GM19468 (cell line): ENCODE results near the gene XYLT1.
"Not testable (repeated sequence)": the region's sequence is repeated elsewhere in the genome, so short reads cannot be mapped to it uniquely, and the experiment has no call there.

ENCODE experiments used
- ATAC-seq: cut with Tn5 transposase; IDR thresholded peaks from one replicate; pipeline ENCODE4 v1.9.1; 2021; ENCODE audit warnings: mild to moderate bottlenecking, moderate library complexity, moderate number of reproducible peaks; ENCODE audit not compliant: unreplicated experiment; ENCODE audit errors: extremely low read depth

XYLT1 gene, protein sequence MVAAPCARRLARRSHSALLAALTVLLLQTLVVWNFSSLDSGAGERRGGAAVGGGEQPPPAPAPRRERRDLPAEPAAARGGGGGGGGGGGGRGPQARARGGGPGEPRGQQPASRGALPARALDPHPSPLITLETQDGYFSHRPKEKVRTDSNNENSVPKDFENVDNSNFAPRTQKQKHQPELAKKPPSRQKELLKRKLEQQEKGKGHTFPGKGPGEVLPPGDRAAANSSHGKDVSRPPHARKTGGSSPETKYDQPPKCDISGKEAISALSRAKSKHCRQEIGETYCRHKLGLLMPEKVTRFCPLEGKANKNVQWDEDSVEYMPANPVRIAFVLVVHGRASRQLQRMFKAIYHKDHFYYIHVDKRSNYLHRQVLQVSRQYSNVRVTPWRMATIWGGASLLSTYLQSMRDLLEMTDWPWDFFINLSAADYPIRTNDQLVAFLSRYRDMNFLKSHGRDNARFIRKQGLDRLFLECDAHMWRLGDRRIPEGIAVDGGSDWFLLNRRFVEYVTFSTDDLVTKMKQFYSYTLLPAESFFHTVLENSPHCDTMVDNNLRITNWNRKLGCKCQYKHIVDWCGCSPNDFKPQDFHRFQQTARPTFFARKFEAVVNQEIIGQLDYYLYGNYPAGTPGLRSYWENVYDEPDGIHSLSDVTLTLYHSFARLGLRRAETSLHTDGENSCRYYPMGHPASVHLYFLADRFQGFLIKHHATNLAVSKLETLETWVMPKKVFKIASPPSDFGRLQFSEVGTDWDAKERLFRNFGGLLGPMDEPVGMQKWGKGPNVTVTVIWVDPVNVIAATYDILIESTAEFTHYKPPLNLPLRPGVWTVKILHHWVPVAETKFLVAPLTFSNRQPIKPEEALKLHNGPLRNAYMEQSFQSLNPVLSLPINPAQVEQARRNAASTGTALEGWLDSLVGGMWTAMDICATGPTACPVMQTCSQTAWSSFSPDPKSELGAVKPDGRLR

DNA sequence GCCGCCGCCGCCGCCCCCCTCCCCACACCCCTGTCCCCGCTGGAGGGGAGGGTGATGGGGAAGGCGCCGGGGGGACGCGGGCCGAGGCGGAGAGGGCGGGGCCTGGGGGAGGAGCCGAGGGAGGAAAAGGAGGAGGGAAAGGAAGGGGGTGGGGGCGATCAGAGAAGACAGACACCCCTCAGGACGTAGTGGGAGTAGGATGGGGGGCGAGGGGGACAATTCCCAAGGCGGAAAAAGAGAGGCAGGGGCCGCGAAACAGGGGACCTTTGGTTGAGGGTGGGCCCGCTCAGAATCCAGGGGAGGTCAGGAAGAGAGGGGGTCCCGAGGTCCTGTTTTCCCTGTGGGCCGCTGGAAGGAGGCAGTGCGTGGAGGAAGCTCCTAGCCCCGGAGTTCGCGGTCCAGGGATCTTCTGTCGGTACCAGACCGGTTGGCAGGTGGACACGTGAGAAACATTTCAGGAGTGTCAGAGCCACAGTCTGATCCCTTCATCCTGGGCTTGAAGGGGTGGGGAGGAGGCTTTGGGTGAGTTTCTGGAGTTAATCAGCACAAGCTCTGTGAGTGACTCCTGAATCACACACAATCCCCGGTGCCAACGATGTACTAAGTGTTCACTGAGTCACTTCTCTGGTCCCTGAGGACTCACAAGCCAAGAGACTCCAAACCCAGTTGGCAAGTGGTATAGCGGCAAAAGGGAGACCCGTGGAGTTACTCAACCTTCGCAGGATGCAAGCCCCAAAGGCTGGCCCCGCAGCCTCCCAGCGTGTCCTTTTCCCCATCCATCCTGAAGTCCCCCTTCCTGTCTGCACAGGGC is at the start of gene XYLT1:
TSS of gene XYLT1 (minus strand) at position 53 of the 811 bp plus-strand sequence. CDS start 164 bp downstream, outside the sequence.
- ATAC-seq: no peak

DNA sequence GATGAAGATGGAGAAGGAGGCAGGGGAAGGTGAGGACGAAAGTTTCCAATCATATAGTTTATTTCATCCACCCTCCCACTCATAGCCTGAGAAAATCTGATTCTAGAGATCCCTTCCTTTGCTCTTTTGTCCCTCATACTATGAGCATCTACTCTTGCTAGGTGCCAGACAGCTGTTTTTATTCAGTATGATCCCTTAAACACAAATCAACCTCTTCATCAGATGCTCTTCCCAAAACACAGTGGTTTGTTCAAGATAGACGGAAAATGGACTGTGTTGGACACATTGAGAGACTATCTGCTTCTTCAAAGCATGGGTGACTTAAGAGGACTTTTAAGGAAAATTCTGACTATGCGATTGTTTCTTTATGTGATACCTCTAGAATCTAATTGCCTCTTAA is 49.4 kb upstream of the XYLT1 start:
- no peak for ATAC-seq

DNA sequence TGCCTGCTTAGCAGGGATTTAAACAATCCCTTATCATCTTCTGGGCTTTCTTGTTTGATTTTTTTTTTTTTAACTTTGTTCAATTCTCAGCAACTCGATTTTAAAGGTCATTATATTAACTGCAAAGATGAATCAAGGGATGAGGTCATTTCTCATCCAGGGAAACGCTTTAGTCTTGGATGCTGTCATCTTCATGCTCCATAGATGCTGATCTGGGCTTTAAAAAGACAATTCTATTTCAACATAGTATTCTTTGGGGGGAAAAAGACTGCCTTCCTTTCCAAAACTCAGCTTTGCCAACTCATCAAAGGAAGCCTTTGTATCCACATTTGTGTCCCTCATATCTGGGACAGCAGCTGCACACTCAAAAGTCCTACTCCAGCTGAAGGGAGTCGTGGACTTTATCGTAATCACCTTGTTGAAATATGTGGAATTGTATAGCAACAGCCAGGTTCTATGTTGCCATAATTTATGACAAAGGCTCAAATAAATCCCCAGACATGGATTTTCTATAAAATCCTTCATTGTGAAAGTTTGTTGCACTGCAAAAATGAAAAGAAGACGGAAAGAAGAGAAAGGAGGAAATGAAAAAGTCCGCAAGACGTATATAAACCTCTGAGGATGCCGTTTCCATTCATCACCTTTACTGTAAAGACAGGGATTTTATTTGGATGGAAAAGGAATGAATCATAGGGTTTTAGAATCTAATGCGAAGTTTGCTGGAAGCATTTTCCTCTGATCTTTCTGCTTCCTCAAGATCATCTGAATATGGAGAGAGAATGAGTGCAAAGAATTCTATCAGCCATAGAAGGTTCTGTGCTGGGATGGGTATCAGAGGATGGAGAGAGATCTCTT is 48.6 kb upstream of the XYLT1 start:
- no peak for ATAC-seq

DNA sequence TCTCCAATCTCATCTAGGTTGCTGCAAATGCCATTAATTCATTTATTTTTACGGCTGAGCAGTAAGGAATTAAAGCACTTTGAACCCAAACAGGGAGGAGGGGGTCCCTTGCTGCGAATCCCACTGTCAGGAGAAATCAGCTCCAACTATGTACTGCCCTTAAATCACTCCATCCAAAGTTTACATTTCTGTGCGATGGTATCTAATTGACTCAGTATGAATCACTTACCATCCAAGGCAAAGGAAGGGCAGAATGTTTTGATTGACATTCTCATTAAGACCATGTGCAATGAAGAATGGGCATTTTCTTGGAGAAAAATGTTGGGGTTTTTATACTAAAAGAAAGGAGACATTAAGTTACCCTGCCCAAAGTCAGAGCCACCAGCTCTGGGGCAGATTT is 47.7 kb upstream of the XYLT1 start:
- no peak for ATAC-seq

DNA sequence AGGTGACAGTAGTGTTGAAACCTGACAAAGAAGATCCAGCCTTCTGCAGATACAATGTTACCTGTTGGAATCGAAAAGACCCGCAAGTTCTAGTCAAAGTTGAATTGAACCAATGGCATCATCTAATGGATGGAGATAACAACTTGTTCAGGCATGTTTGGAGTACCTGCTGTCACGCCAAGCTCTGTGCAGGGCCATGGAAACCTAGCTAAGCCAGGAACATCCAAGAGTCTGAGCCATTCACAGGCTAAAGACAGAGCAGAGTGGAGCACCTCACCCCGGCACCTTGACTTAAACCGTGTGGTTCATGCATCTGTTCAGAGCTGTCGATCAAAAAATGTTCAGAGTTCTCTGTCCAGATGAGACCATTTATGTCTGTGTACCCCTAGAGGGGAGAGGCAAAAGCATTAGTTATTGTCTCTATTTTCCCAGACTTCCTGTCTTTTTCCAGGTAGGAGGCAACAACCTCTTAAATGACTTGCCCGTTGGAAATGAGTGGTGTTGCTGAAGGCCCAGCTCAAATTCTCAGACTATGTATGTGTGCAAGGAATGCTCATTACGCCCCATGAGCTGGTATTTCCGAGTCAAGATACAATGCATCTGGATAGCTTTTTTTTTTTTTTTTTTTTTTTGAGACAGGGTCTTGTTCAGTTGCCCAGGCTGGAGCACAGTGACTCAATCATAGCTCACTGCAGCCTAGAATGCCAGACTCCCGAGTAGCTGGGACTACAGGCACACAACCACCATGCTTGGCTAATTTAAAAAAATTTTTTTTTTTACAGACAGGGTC is 44.9 kb upstream of the XYLT1 start:
- ATAC-seq: no peak

DNA sequence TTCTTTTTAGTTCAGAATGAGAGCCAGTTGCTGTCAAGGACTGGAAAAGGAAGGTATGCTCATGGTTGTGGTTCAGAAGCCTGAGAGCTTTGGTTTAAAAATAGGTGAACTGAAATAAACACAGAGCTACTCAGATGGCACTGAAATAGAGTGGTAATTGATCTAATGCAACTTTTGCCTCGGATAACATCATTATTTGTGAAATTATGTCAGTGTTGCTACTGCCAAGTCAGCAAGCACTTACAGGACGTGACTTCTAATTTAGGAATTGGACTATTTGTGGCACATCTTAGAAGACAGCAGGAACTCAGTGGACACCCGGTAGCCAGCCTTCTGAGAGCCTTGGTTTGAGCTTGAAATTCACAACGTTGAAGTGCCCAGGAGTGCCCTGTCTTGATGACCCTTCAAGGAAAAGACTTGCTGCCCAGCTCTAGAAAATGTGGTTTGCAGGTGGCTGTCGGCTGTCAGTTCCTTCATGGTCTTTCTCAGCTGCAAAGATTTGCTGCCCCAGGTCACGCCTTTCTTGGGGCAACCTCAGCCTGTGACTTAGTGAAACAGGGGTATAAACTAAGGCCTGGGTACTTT is 42.0 kb upstream of the XYLT1 start:
- ATAC-seq: no peak

DNA sequence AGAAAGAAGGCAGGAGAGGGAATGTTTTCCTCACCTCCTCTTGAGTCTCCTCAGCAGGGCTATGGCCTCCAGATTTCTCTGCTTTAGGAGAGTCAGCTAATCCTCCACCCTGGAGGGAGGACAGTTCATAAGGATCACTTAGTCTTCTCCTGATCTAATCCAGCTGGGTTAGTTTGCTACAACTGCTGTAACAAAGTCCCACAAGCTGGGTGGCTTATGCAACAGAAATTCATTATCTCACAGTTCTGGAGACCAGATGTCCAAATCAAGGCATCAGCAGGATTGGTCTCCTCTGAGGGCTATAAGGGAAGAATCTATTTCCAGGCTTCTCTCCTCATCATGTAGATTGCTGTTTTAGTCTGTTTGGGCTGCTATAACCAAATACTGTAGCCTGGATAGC is 40.6 kb upstream of the XYLT1 start:
- ATAC-seq: no peak

DNA sequence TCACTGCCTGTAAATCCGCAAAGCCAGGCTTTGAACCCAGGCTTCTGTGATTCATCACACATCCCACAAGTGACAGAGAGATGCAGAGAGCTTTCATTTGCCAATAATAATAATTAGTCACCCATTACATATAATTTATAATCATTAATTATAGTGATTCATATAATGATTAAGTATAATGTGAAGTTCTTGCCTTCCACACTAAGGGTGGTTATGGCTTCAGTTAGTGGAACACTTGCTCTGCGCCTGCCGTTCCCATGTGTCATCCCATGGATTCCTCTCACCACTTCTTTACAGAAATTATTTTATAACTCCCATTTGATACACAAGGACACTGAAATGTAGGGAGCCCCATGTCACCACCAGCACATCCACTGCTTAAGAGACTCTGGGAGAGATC is 39.8 kb upstream of the XYLT1 start:
- no peak for ATAC-seq

DNA sequence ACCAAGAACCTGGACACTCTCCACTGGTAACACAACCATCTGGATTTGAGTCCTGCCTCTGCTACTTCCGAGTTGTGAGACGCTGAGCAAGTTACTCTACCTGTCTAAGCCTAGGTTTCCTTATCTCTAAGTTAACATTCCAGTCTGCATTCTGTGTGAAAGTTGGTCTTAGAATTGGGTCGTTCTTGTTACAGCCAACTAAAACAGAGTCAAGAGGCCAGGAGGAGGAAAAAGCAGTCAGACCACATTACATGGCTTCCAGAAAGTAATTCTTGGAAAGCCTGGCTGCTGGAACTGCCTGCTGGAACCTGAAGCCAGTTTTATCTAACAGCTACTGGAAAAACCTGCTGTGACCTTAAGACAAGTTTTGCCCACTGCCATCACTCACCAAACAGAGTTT is 38.4 kb upstream of the XYLT1 start:
- no peak for ATAC-seq

DNA sequence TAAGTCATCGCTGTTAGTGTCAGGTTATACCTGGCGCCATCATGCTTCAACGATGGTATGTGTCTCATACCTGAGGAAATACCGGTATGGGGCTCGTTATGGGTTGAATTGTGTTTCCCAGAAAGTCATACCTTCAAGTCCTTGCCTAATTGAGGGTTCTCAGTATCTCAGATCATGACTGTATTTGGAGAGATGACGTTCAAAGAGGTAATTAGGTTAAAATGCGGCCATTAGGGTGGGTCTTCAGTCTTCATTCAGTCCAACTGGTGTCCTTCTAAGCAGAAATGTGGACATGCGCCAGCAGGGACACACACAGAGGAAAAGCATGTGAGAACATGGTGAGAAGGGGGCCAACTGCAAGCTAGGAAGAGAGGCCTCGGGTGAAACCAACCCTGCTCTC is 37.5 kb upstream of the XYLT1 start:
- ATAC-seq: no peak

DNA sequence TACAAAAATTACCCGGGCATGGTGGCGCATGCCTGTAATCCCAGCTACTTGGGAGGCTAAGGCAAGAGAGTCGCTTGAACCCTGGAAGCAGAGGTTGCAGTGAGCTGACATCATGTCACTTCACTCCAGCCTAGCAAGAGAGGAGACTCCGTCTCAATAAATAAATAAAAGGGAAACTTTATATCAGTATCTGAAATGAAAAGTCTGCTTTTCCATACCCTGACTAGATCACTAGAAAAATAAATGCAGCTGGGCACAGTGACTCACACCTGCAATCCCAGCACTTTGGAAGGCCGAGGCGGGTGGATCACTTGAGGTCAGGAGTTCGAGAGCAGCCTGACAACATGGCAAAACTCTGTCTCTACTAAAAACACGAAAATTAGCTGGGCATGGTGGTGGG is 36.8 kb upstream of the XYLT1 start:
- ATAC-seq: not testable (repeated sequence)

DNA sequence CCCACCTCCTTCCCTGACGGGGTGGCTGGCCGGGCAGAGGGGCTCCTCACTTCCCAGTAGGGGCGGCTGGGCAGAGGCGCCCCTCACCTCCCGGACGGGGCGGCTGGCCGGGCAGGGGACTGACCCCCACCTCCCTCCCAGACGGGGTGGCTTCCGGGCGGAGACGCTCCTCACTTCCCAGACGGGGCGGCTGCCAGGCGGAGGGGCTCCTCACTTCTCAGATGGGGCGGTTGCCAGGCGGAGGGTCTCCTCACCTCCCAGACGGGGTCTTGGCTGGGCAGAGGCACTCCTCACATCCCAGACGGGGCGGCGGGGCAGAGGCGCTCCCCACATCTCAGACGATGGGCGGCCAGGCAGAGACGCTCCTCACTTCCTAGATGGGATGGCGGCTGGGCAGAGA is 35.1 kb upstream of the XYLT1 start:
- ATAC-seq: not testable (repeated sequence)

DNA sequence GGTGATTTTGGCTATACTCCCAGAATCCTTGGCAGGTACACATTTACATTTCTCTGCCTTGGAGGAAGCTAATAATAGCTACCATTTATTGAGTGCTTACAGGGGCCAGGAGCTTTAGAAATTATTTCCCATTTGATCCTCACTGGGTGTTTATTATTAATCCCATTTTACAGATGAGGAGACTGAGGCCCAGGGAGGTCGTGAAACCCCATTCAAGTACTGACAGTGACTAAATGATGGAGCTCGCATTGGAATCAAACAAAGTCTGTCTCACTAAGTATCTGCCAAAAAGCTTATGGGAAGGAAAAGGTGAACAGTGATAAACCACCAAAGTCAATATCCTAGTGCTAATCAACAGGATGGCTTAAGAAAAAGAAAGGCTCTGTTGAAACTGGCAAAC is 33.3 kb upstream of the XYLT1 start:
- no peak for ATAC-seq

DNA sequence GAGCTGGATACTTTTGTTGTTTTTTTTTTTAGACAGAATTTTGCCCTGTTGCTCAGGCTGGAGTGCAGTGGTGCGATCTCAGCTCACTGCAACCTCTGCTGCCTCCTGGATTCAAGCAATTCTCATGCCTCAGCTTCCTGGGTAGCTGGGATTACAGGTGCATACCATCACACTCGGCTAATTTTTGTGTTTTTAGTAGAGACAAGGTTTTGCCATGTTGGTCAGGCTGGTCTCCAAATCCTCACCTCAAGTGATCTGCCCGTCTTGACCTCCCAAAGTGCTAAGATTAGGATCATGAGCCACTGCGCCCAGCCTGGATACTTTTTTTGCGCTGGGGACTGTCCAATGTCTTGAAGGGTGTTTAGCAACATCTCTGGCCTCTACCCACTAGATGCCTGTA is 32.6 kb upstream of the XYLT1 start:
- no peak for ATAC-seq

DNA sequence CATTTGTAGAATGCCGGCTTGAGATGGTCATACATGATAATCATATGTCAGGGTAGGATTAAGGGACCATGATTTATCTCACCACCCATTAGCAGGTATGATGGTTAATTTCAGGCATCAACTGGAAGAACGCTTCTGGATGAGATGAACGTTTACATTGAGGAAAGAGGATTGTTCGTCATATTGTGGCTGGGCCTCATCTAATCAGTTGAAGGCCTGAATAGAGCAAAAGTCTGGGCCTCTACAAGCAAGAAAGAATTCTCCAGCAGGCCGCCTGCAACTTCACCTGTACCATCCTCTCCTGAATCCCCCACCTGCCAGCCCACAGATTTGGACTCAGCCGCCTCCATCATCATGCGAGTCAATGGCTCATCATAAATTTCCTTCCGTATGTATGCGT is 30.6 kb upstream of the XYLT1 start:
- no peak for ATAC-seq

DNA sequence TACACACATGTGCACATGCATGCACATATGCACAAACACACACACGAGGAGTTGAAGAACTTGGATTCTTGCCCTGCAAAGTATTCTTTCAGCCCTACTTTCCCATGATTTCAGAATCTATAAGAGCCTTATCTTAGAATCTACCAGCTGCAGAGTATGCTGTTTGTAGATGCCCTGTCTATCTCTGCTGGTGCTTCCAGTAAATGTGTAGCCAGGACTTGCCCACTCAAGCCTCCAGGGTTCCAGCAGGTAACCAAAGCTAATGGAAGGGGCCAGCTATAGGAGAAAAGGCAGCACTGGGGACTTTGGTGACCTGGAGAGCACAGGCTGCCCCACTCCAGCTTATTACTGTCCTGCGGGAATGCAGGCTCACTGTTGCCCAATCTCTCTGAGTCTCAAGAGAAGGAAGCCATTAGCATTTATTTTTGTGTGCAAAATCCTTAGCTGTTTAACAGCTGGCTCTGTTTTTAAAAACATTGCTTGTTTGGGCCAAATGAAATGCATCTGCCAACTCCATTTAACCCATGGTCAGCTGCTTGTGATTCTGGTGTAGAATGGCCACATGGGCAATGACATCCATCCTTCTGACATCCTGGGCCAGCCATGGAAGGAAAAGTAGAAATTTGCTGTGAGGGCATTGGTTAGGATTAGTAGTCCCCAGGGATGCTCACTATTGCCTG is 28.6 kb upstream of the XYLT1 start:
- ATAC-seq: no peak

DNA sequence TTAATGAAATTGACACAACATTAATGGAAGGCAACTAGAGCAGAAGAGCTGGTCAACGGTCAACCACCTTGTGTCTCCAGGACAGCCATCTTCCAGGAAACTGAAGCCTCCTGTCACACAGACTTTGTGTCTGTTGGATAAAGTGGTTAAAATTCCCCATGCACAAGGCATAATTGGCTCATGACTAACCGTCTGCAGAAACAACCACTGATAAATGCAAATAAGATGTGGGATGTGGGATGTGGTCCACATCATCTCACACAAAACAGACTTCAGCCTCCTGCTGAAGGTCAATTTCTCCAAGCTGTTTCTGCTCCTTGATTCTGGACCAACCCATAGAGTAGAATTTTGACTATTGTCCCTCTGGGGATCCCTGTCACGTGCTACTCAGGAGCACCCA is 26.9 kb upstream of the XYLT1 start:
- ATAC-seq: no peak

DNA sequence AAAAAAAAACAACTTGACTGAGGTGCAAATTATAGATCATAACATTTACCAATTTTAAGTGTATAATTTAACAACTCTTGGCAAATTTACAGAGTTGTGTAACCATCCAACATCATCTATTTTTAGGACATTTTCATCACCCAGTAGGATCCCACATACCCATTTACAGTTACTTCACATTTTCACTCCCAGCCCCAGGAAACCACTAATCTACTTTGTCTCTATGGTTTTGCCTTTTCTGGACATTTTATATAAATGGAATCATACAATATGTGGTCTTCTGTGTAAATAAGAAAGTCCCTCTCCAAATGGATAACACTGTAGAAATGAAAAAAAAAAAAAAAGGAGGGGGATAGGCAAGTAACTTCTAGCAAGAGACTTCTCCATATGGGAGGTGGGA is 26.1 kb upstream of the XYLT1 start:
- ATAC-seq: no peak
